Retinal pigment epithelial cell (primary cell): ENCODE results near the gene MAN1B1.

Experiments used
- DNase-seq: peaks from one replicate; pipeline ENCODE4 v3.0.0-alpha.2; 2010; ENCODE audit warnings: low read depth
- H3K4me3 ChIP-seq: 2 replicates; pipeline ENCODE4 v1.5.1; 2011; ENCODE audit warnings: mild to moderate bottlenecking, low read length, control low read depth, moderate library complexity
- CTCF ChIP-seq: conservative IDR thresholded peaks from 2 replicates; pipeline ENCODE4 v1.5.1; 2011; ENCODE audit warnings: low read depth, low read length, control low read depth, inconsistent platforms

Gene MAN1B1

GRCh38 chr9:137152844-137153405 lies 66.1 kb downstream of the MAN1B1 start:
- TF ChIP-seq CTCF, result no peak
- DNase-seq, result no peak
- H3K4me3 ChIP-seq, result no peak overlapping the region

GRCh38 chr9:137156567-137157375 lies 70.0 kb downstream of the MAN1B1 start:
- no peak for DNase-seq
- no peak for TF ChIP-seq CTCF
- H3K4me3 ChIP-seq, result peak overlapping the region; percentile 32

GRCh38 chr9:137157618-137158415 lies 71.0 kb downstream of the MAN1B1 start:
- DNase-seq, result no peak
- no peak overlapping the region for H3K4me3 ChIP-seq
- TF ChIP-seq CTCF, result no peak

GRCh38 chr9:137158625-137159024 lies 71.8 kb downstream of the MAN1B1 start:
- TF ChIP-seq CTCF, result no peak
- DNase-seq, result no peak
- no peak overlapping the region for H3K4me3 ChIP-seq
